Neuronal stem cell (in vitro differentiated cells): ENCODE measurements around the gene P4HA3.

Source experiments
- DNase-seq: peaks from one replicate; pipeline ENCODE4 v3.0.0-alpha.2; 2013; ENCODE audit warnings: low spot score
- H2AFZ ChIP-seq: one replicate; pipeline ENCODE4 v1.6.1; 2013; ENCODE audit warnings: mild to moderate bottlenecking, low read length, inconsistent platforms
- H2AK5ac ChIP-seq: 2 replicates; pipeline ENCODE4 v1.6.1; 2013; ENCODE audit warnings: low read depth, mild to moderate bottlenecking, inconsistent platforms, low read length, moderate library complexity, mixed read lengths
- H2BK120ac ChIP-seq: 2 replicates; pipeline ENCODE4 v1.6.1; 2013; ENCODE audit warnings: low read depth, mild to moderate bottlenecking, inconsistent platforms, low read length, moderate library complexity, mixed read lengths
- H2BK12ac ChIP-seq: one replicate; pipeline ENCODE4 v1.6.1; 2013; ENCODE audit warnings: low read length, inconsistent platforms
- H2BK15ac ChIP-seq: 2 replicates; pipeline ENCODE4 v1.6.1; 2013; ENCODE audit warnings: mild to moderate bottlenecking, low read length, inconsistent platforms, mixed read lengths
- H2BK5ac ChIP-seq: one replicate; pipeline ENCODE4 v1.6.1; 2013; ENCODE audit warnings: inconsistent platforms, mild to moderate bottlenecking, low read length, moderate library complexity
- H3K14ac ChIP-seq: one replicate; pipeline ENCODE4 v1.6.1; 2013; ENCODE audit warnings: low read length, inconsistent platforms
- H3K18ac ChIP-seq: 2 replicates; pipeline ENCODE4 v1.6.1; 2013; ENCODE audit warnings: low read length, inconsistent platforms
- H3K23ac ChIP-seq: 2 replicates; pipeline ENCODE4 v1.6.1; 2013; ENCODE audit warnings: low read depth, mild to moderate bottlenecking, mixed read lengths, low read length, inconsistent platforms; ENCODE audit not compliant: poor library complexity
- H3K27ac ChIP-seq: replicated peaks from 3 replicates; pipeline ENCODE4 v1.5.1; 2013; ENCODE audit warnings: low read length, inconsistent platforms
- H3K27me3 ChIP-seq, 3 experiments: 2 replicates each; pipeline ENCODE4 v1.6.1; 2013; ENCODE audit warnings: low read length in 3 of 3, mild to moderate bottlenecking in 2 of 3, inconsistent platforms in 1 of 3, low read depth in 1 of 3, mixed read lengths in 1 of 3, moderate library complexity in 1 of 3; ENCODE audit not compliant: control insufficient read depth in 3 of 3, insufficient read depth in 3 of 3
- H3K36me3 ChIP-seq, 2 donors: replicated peaks in 1 of 2; 2 replicates each; pipeline ENCODE4 v1.6.1; 2013; ENCODE audit warnings: low read length in 2 of 2; ENCODE audit not compliant: control insufficient read depth in 2 of 2, insufficient read depth in 2 of 2
- H3K4ac ChIP-seq: 2 replicates; pipeline ENCODE4 v1.6.1; 2013; ENCODE audit warnings: inconsistent platforms, mild to moderate bottlenecking, low read length, moderate library complexity
- H3K4me1 ChIP-seq, 2 donors: 1 replicate in 1 of 2; 2 replicates in 1 of 2; pipeline ENCODE4 v1.6.1; 2013; ENCODE audit warnings: low read length in 2 of 2, low read depth in 1 of 2; ENCODE audit not compliant: control insufficient read depth in 2 of 2, insufficient read depth in 1 of 2
- H3K4me2 ChIP-seq: one replicate; pipeline ENCODE4 v1.6.1; 2013; ENCODE audit warnings: mild to moderate bottlenecking, low read length, inconsistent platforms; ENCODE audit not compliant: insufficient read depth, poor library complexity, severe bottlenecking
- H3K4me3 ChIP-seq, 2 donors: 2 replicates each; pipeline ENCODE4 v1.5.1; 2013; ENCODE audit warnings: low read length in 2 of 2, mild to moderate bottlenecking in 2 of 2, inconsistent platforms in 1 of 2, moderate library complexity in 1 of 2
- H3K79me1 ChIP-seq: one replicate; pipeline ENCODE4 v1.6.1; 2013; ENCODE audit warnings: low read depth, mild to moderate bottlenecking, inconsistent platforms, low read length, moderate library complexity
- H3K9ac ChIP-seq: one replicate; pipeline ENCODE4 v1.6.1; 2013; ENCODE audit warnings: mild to moderate bottlenecking, low read depth, low read length, inconsistent platforms; ENCODE audit not compliant: poor library complexity
- H3K9me3 ChIP-seq, 2 donors: replicated peaks in 1 of 2; 2 replicates each; pipeline versions ENCODE3 to v1.6.1; 2013; ENCODE audit warnings: low read length in 2 of 2, mild to moderate bottlenecking in 2 of 2, inconsistent platforms in 1 of 2, low read depth in 1 of 2, mixed read lengths in 1 of 2, moderate library complexity in 1 of 2; ENCODE audit not compliant: control insufficient read depth in 2 of 2, insufficient read depth in 1 of 2
- H4K8ac ChIP-seq: one replicate; pipeline ENCODE4 v1.6.1; 2013; ENCODE audit warnings: low read depth, mild to moderate bottlenecking, inconsistent platforms, low read length, moderate library complexity
- H4K91ac ChIP-seq: one replicate; pipeline ENCODE4 v1.6.1; 2013; ENCODE audit warnings: low read length, low read depth, mild to moderate bottlenecking, inconsistent platforms; ENCODE audit not compliant: poor library complexity
- WGBS, 2 donors: extraction: QIAGEN DNeasy Blood & Tissue Kit; methylation state at CpG; one replicate each; pipeline ENCODE4 v1.1.7; 2013; ENCODE audit warnings: missing lambda C conversion rate in 2 of 2, mixed read lengths in 1 of 2; ENCODE audit not compliant: insufficient read length in 2 of 2, insufficient replicate concordance in 1 of 2; ENCODE audit errors: extremely low coverage in 2 of 2; 5-methylcytosine and 5-hydroxymethylcytosine counted together

P4HA3 gene

GRCh38 chr11:74262725-74263124 lies 48.7 kb downstream of the P4HA3 start:
- Histone ChIP-seq H4K8ac (no peak overlapping the region), H2BK15ac (no peak overlapping the region), H3K4ac (no peak overlapping the region), H3K9me3 (peaks cover 0 to 5% of the 10 kb centered on the region in 2 donors), H3K9ac (no peak overlapping the region), H4K91ac (no peak overlapping the region), H3K23ac (no peak overlapping the region), H2BK12ac (no peak overlapping the region), H3K27me3 (peaks cover 0 to 22% (median 0%) of the 10 kb centered on the region in 3 experiments), H3K18ac (no peak overlapping the region), H2BK120ac (no peak overlapping the region), H3K27ac (no peak overlapping the region), H2BK5ac (no peak overlapping the region), H2AFZ (no peak overlapping the region), H3K4me2 (no peak overlapping the region), H3K4me1 (no peaks in the 10 kb centered on the region), H3K36me3 (no peaks in the 10 kb centered on the region), H3K4me3 (no peak overlapping the region), H3K14ac (no peak overlapping the region), H2AK5ac (no peak overlapping the region), H3K79me1 (no peaks in the 10 kb centered on the region)
- no CpG with 5 or more reads among the region's 2 CpGs for WGBS, 2 donors
- DNase-seq: no peak

GRCh38 chr11:74257959-74258553 lies 53.4 kb downstream of the P4HA3 start:
- Histone ChIP-seq H3K23ac (no peak overlapping the region), H2BK15ac (no peak overlapping the region), H3K4me3 (no peak overlapping the region), H2AFZ (no peak overlapping the region), H4K8ac (no peak overlapping the region), H2BK5ac (no peak overlapping the region), H2BK120ac (no peak overlapping the region), H3K4me2 (no peak overlapping the region), H2AK5ac (no peak overlapping the region), H3K9me3 (peaks cover 0 to 5% of the 10 kb centered on the region in 2 donors), H3K4ac (no peak overlapping the region), H4K91ac (no peak overlapping the region), H3K36me3 (peaks cover 8 to 32% of the 10 kb centered on the region in 2 donors), H3K14ac (no peak overlapping the region), H2BK12ac (no peak overlapping the region), H3K79me1 (no peaks in the 10 kb centered on the region), H3K27me3 (peaks cover 0 to 5% (median 0%) of the 10 kb centered on the region in 3 experiments), H3K27ac (no peak overlapping the region), H3K18ac (no peak overlapping the region), H3K9ac (no peak overlapping the region), H3K4me1 (no peaks in the 10 kb centered on the region)
- no CpG with 5 or more reads among the region's 4 CpGs for WGBS, 2 donors
- no peak for DNase-seq

- Histone ChIP-seq H2BK120ac (no peak overlapping the region), H2AK5ac (no peak overlapping the region), H3K9me3 (peaks cover 0 to 5% of the 10 kb centered on the region in 2 donors), H2AFZ (no peak overlapping the region), H3K4me2 (no peak overlapping the region), H3K9ac (no peak overlapping the region), H3K4me1 (no peaks in the 10 kb centered on the region), H3K18ac (no peak overlapping the region), H2BK12ac (no peak overlapping the region), H3K27ac (no peak overlapping the region), H3K36me3 (peaks cover 10 to 47% of the 10 kb centered on the region in 2 donors), H4K8ac (no peak overlapping the region), H2BK15ac (no peak overlapping the region), H3K4ac (no peak overlapping the region), H3K4me3 (no peak overlapping the region), H3K23ac (no peak overlapping the region), H3K14ac (no peak overlapping the region), H2BK5ac (no peak overlapping the region), H3K79me1 (no peaks in the 10 kb centered on the region), H3K27me3 (no peaks in the 10 kb centered on the region), H4K91ac (no peak overlapping the region)
- DNase-seq: no peak
- WGBS, 2 donors: no CpG with 5 or more reads among the region's 5 CpGs
Observed at GRCh38 chr11:74256378-74257133, 54.9 kb downstream of the P4HA3 start.

GRCh38 chr11:74255741-74256375 lies 55.6 kb downstream of the P4HA3 start:
- Histone ChIP-seq H4K8ac (no peak overlapping the region), H4K91ac (no peak overlapping the region), H3K23ac (no peak overlapping the region), H3K36me3 (peaks cover 16 to 54% of the 10 kb centered on the region in 2 donors), H3K14ac (no peak overlapping the region), H3K4me1 (no peaks in the 10 kb centered on the region), H3K9ac (no peak overlapping the region), H3K27me3 (no peaks in the 10 kb centered on the region), H3K79me1 (no peaks in the 10 kb centered on the region), H2BK120ac (no peak overlapping the region), H2AK5ac (no peak overlapping the region), H2BK15ac (no peak overlapping the region), H2BK5ac (no peak overlapping the region), H3K9me3 (peaks cover 0 to 3% of the 10 kb centered on the region in 2 donors), H3K4me3 (no peak overlapping the region), H2AFZ (no peak overlapping the region), H3K4ac (no peak overlapping the region), H3K4me2 (no peak overlapping the region), H2BK12ac (no peak overlapping the region), H3K18ac (no peak overlapping the region), H3K27ac (no peak overlapping the region)
- no CpG with 5 or more reads among the region's 5 CpGs for WGBS, 2 donors
- DNase-seq: peak; percentile 54
